Hepatocyte (in vitro differentiated cells): ENCODE results near the gene ANO10. TPM values are rescaled to one million over a fixed set of nuclear protein-coding genes. Genes with fewer than 3 reads are reported as not detected.
"Not testable (repeated sequence)": the region's sequence is repeated elsewhere in the genome, so short reads cannot be mapped to it uniquely, and the experiment has no call there.

Source experiments
- DNase-seq: peaks from one replicate; pipeline ENCODE4 v3.0.0-alpha.2; 2016; ENCODE audit warnings: low spot score
- H2AFZ ChIP-seq: fragments of 200-600 bp; sonication (generic); 2 replicates; pipeline ENCODE4 v1.6.0; 2016; ENCODE audit warnings: antibody characterized with exemption, mild to moderate bottlenecking
- H3K27ac ChIP-seq: fragments of 200-600 bp; sonication (generic); 2 replicates; pipeline ENCODE4 v1.5.1; 2016; ENCODE audit warnings: mild to moderate bottlenecking
- H3K27me3 ChIP-seq: fragments of 200-600 bp; sonication (generic); 2 replicates; pipeline ENCODE4 v1.6.1; 2016
- H3K36me3 ChIP-seq: fragments of 200-600 bp; sonication (generic); replicated peaks from 2 replicates; pipeline ENCODE4 v1.5.1; 2016; ENCODE audit warnings: low read depth; ENCODE audit not compliant: insufficient read depth
- H3K4me1 ChIP-seq: fragments of 200-600 bp; sonication (generic); 2 replicates; pipeline ENCODE4 v1.5.1; 2016; ENCODE audit warnings: mild to moderate bottlenecking, moderate library complexity; ENCODE audit not compliant: insufficient read depth
- H3K4me2 ChIP-seq: fragments of 200-600 bp; sonication (generic); 2 replicates; pipeline ENCODE4 v1.6.0; 2016
- H3K4me3 ChIP-seq: fragments of 200-600 bp; sonication (generic); 2 replicates; pipeline ENCODE4 v1.5.1; 2016; ENCODE audit warnings: mild to moderate bottlenecking
- H3K79me2 ChIP-seq: fragments of 200-600 bp; sonication (generic); 2 replicates; pipeline ENCODE4 v1.6.0; 2017; ENCODE audit warnings: mild to moderate bottlenecking
- H3K9me2 ChIP-seq: fragments of 200-600 bp; sonication (generic); replicated peaks from 2 replicates; pipeline ENCODE4 v1.6.0; 2017; ENCODE audit warnings: mild to moderate bottlenecking; ENCODE audit not compliant: insufficient read depth
- H3K9me3 ChIP-seq: fragments of 200-600 bp; sonication (generic); 2 replicates; pipeline ENCODE4 v1.5.1; 2016; ENCODE audit warnings: low read depth, mild to moderate bottlenecking
- H4K20me1 ChIP-seq: fragments of 200-600 bp; sonication (generic); 2 replicates; pipeline ENCODE4 v1.6.0; 2016; ENCODE audit warnings: mild to moderate bottlenecking; ENCODE audit not compliant: insufficient read depth, poor library complexity, severe bottlenecking
- EZH2 ChIP-seq: fragments of 200-600 bp; sonication (generic); IDR thresholded peaks from 2 replicates; pipeline ENCODE4 v1.6.1; 2016; ENCODE audit warnings: antibody characterized with exemption, mild to moderate bottlenecking, borderline replicate concordance
- EZH2phosphoT487 ChIP-seq: fragments of 200-600 bp; sonication (generic); IDR thresholded peaks from one replicate; pipeline ENCODE4 v1.6.1; 2018; ENCODE audit warnings: antibody characterized with exemption, mild to moderate bottlenecking, low read depth, moderate library complexity; ENCODE audit not compliant: unreplicated experiment, severe bottlenecking
- WGBS: methylation state at CpG from one replicate; pipeline ENCODE4 v1.1.6; 2016; ENCODE audit warnings: low lambda C conversion rate; ENCODE audit errors: missing lambda C conversion rate; 5-methylcytosine and 5-hydroxymethylcytosine counted together
- polyA plus RNA-seq: library from polyadenylated mRNA; unstranded; fragments of >200 nt; fragmentation: Nextera tagmentation; extraction: Ambion mirVana; gene quantifications from 2 replicates; pipeline ENCODE4 v1.2.1, GENCODE V29; 2016
- total RNA-seq: library from RNA; depleted of rRNA; stranded (reverse); fragments of >200 nt; gene quantifications from 2 replicates; pipeline ENCODE4 v1.2.3, GENCODE V29; 2014
- TF ChIP-seq, protein P1 (sequence below): fragments of 200-600 bp; sonication (generic); IDR thresholded peaks from 2 replicates; pipeline ENCODE4 v1.5.1; 2016; ENCODE audit warnings: antibody characterized with exemption, mild to moderate bottlenecking; ENCODE audit not compliant: poor library complexity

Gene ANO10
- total and polyA plus RNA-seq, 2 experiments from 2014 or later: 28.5 to 33.5 TPM

DNA sequence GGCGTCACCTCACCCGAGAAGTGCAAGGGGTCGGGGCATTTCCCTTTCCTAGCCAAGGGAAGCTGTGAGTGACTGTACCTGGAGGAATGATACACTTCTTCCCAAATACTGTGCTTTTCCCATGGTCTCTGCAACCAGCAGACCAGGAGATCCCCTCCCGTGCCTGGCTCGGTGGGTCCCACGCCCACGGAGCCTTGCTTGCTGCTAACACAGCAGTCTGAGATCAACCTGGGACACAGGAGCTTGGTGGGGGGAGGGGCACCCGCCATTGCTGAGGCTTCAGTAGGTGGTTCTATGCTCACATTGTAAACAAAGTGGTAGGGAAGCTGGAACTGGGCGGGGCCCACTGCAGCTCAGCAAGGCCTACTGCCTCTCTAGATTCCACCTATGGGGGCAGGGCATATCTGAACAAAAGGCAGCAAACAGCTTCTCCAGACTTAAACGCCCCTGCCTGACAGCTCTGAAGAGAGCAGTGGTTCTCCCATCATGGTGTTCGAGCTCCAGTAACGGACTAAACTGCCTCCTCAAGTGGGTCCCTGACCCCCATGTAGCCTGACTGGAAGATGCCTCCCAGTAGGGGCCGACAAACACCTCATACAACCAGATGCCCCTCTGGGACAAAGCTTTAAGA lies 37.6 kb upstream of the ANO10 start:
- Histone ChIP-seq H3K4me2 (no peak overlapping the region), H3K27me3 (no peaks in the 10 kb centered on the region), H3K9me3 (no peaks in the 10 kb centered on the region), H4K20me1 (no peaks in the 10 kb centered on the region), H3K4me1 (no peaks in the 10 kb centered on the region), H3K79me2 (no peaks in the 10 kb centered on the region), H3K4me3 (no peak overlapping the region), H3K27ac (no peak overlapping the region), H3K36me3 (no peaks in the 10 kb centered on the region), H3K9me2 (no peaks in the 10 kb centered on the region), H2AFZ (no peak overlapping the region)
- 87% methylated on average over 13 of the region's 13 CpGs for WGBS
- no peak for DNase-seq
- no peak for TF ChIP-seq EZH2
- no peak for TF ChIP-seq EZH2phosphoT487
- TF ChIP-seq, protein P1, sequence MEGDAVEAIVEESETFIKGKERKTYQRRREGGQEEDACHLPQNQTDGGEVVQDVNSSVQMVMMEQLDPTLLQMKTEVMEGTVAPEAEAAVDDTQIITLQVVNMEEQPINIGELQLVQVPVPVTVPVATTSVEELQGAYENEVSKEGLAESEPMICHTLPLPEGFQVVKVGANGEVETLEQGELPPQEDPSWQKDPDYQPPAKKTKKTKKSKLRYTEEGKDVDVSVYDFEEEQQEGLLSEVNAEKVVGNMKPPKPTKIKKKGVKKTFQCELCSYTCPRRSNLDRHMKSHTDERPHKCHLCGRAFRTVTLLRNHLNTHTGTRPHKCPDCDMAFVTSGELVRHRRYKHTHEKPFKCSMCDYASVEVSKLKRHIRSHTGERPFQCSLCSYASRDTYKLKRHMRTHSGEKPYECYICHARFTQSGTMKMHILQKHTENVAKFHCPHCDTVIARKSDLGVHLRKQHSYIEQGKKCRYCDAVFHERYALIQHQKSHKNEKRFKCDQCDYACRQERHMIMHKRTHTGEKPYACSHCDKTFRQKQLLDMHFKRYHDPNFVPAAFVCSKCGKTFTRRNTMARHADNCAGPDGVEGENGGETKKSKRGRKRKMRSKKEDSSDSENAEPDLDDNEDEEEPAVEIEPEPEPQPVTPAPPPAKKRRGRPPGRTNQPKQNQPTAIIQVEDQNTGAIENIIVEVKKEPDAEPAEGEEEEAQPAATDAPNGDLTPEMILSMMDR: no peak

DNA sequence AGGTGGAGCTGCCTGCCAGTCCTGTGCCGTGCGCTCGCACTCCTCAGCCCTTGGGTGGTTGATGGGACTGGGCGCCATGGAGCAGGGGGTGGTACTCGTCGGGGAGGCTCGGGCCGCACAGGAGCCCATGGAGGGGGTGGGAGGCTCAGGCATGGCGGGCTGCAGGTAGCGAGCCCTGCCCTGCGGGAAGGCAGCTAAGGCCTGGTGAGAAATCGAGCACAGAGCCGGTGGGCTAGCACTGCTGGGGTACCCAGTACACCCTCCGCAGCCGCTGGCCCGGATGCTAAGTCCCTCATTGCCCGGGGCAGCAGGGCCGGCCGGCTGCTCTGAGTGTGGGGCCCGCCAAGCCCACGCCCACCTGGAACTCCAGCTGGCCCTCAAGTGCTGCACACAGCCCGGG lies 34.6 kb upstream of the ANO10 start:
- H3K79me2 ChIP-seq, H3K4me2 ChIP-seq, H3K27me3 ChIP-seq, H3K4me1 ChIP-seq, H4K20me1 ChIP-seq, H3K9me2 ChIP-seq, H2AFZ ChIP-seq, H3K27ac ChIP-seq, H3K4me3 ChIP-seq, H3K9me3 ChIP-seq, H3K36me3 ChIP-seq, DNase-seq: not testable (repeated sequence)
- whole genome bisulfite sequencing: 98% methylated on average over 22 of the region's 22 CpGs

DNA sequence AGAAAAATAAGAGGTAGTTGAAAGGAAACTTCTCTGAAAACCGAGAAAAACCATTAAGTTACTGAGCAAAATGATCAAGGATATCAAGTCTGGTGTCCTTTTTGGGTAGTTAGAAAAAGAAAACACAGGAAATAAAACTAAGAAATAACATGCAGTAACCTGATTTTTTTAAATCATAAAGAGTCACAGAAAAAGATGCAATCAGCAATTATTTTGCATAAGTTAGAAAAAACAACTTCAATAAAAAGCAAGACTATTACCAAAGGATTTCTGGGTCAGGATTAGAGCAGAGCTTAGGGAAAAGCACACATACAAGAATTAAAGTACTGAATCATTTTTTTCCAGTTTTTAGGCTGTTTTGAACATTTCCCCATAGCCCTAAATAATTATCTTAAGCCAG lies 28.5 kb upstream of the ANO10 start:
- Histone ChIP-seq H3K79me2 (no peaks in the 10 kb centered on the region), H3K4me2 (no peak overlapping the region), H3K4me3 (no peak overlapping the region), H3K4me1 (no peaks in the 10 kb centered on the region), H3K36me3 (no peaks in the 10 kb centered on the region), H3K9me2 (no peaks in the 10 kb centered on the region), H3K9me3 (no peaks in the 10 kb centered on the region), H3K27ac (no peak overlapping the region), H3K27me3 (no peaks in the 10 kb centered on the region), H2AFZ (no peak overlapping the region), H4K20me1 (no peaks in the 10 kb centered on the region)
- no peak for DNase-seq
- WGBS: 72% methylated on average over 1 of the region's 1 CpG
- TF ChIP-seq EZH2: no peak
- TF ChIP-seq EZH2phosphoT487: no peak
- TF ChIP-seq, protein P1: no peak

DNA sequence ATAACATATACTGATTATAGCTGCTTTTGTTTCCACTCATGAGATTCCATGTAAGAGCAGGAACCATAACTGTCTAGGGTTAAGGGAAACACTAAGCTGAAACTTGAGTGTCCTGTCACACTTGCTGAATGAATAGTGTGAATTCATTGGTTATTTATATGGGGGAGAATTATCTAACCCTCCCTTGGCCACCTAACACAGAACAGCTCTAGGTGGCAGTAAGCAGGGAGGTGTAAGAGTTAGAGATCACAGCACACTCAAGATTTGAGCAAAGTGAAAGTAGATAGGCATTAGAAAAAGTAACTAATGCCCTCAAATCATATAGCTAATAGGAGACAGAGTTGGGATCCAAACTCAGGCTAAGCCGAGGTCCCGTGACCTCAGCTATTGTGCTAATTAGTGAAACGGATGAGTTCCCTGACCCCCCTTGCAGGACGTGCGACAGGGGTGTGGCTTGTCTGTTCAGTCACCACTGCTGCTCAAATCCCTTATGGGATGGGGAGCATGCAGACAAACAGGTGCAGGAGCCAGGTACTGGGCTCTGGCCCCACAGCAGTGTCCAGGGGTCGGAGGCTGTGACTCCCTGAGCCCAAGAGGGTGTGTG lies 27.7 kb upstream of the ANO10 start:
- no peaks in the 10 kb centered on the region for H3K27me3 ChIP-seq
- H3K9me3 ChIP-seq: no peaks in the 10 kb centered on the region
- 59% methylated on average over 6 of the region's 6 CpGs for WGBS
- no peak overlapping the region for H3K27ac ChIP-seq
- no peaks in the 10 kb centered on the region for H3K4me1 ChIP-seq
- TF ChIP-seq EZH2phosphoT487 (no peak), EZH2 (no peak)
- TF ChIP-seq, protein P1: no peak
- DNase-seq: no peak
- no peaks in the 10 kb centered on the region for H4K20me1 ChIP-seq
- no peaks in the 10 kb centered on the region for H3K36me3 ChIP-seq
- no peak overlapping the region for H2AFZ ChIP-seq
- H3K4me3 ChIP-seq: no peak overlapping the region
- H3K4me2 ChIP-seq: peak overlapping the region; percentile 23
- H3K9me2 ChIP-seq: no peaks in the 10 kb centered on the region
- H3K79me2 ChIP-seq: no peaks in the 10 kb centered on the region
